H1 (cell line): ENCODE results near the gene PRRG1. TPM values are rescaled to one million over a fixed set of nuclear protein-coding genes. Genes with fewer than 3 reads are reported as not detected.

Source experiments
- TAF7 ChIP-seq: optimal IDR thresholded peaks from 2 replicates; pipeline ENCODE3; 2011; ENCODE audit warnings: low read depth, mild to moderate bottlenecking, inconsistent platforms, low read length, moderate library complexity, borderline replicate concordance
- polyA plus RNA-seq, 7 experiments: library from polyadenylated mRNA; depleted of rRNA in 3 of 7; stranded (reverse) in 5 of 7; unstranded in 2 of 7; fragments of >200 nt in 5 of 7; fragments of 200-250 nt in 2 of 7; gene quantifications; 1 replicate in 5 of 7; 2 replicates in 1 of 7; 4 replicates in 1 of 7; pipeline versions ENCODE4 v1.2.1 to v1.2.3, GENCODE V29; 2011 to 2013; ENCODE audit warnings: missing spikeins in 2 of 7, mixed read lengths in 2 of 7
- total RNA-seq: library from RNA; stranded (reverse); fragmentation: NEBNext Ultra II Directional; extraction: Animal tissue kit (Norgen Biotek cat#: 25700); gene quantifications from 2 replicates; pipeline ENCODE4 v1.2.1, GENCODE V29; 2021

The PRRG1 gene
- total and polyA plus RNA-seq, 2 of the 8 experiments (the other 6 are each of a cell fraction or from before 2014, with no cell fraction given): 10.2 to 10.5 TPM

DNA sequence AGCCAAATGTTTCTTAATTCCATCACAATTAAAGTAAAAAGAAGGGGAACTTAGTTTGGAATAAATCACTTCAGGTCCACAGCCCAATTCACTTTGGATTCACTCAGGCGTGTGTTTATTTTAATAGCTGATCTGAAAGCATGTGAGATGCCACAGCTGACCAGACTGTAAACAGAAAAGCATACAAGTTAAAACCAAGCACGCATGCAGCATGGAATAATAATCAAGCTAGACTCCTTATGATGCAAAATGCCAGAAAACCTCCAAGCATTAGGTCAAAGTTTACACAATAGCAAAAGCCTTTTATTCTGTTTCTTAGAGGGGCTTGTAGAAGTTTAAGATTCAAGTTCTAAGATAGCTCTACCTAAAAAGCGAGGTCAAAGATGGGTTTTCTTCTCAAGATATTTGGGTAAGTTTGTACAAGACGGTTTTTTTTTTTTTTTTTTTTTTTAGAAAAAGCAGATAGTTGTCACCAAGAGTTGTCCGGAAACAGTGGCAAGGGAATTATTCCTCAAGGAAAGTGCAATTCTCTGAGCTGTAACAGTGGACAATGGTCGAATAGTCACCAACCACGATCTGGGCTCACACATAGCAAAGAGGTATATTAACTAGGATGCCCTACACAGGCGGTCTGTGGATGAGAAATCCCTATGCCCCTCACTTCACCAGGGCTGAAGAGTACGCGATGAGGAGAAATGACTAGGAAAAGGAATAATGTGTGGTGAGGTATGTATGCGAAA is 763 bp upstream of the PRRG1 start (continued):
- TF ChIP-seq TAF7: no peak
